Right lobe of liver (tissue), 4 donors: ENCODE results near the gene TAF8.

ENCODE experiments used
- CTCF ChIP-seq, 4 donors: fragments of 200-600 bp in 3 of 4; fragments of 450-650 bp in 1 of 4; IDR thresholded peaks; one replicate each; pipeline versions ENCODE4 v1.5.1 to v1.8.0; 2016 to 2022; ENCODE audit warnings: antibody characterized with exemption in 4 of 4, mild to moderate bottlenecking in 2 of 4
- POLR2A ChIP-seq: fragments of 450-650 bp; IDR thresholded peaks from one replicate; pipeline ENCODE4 v1.6.1; 2017; ENCODE audit warnings: antibody characterized with exemption, mild to moderate bottlenecking
- donor health status: DM: no; HTN: no; CAD: no.
- donor health status: DM: no; HTN: no; CAD: no.
- donor health status: DM: no; HTN: yes; CAD: no.

DNA sequence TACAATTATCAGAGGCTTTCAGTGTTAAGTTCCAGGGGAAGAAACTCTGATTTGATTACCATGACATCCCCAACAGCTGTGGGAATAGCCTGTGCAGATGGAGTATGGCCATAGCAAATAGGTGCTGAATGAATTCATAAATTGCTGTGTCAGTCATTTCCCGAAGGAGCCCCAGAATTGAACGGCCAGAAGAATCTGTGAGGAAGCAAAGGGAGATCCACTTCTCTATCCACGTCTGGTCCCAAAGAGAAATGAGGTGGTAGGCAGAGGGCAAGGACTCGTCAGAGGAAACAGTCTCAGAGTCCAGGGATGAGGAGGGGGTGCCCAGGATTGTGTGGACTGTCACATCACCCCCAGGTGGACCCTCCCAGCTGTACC is 3.1 kb upstream of the TAF8 start:
- TF ChIP-seq CTCF (IDR thresholded peaks at IDR 0.05) (no peak), POLR2A (no peak)
